Esophagus muscularis mucosa (tissue), 4 donors: ENCODE results near the gene BRSK1. TPM values are rescaled to one million over a fixed set of nuclear protein-coding genes. Genes with fewer than 3 reads are reported as not detected.

Experiments used
- DNase-seq: peaks from one replicate; pipeline ENCODE4 v3.0.0-alpha.2; 2017; ENCODE audit errors: extremely low spot score
- H3K27ac ChIP-seq, 4 donors: fragments of 200-600 bp; sonication (generic); replicated peaks in 1 of 4; 1 replicate in 3 of 4; 2 replicates in 1 of 4; pipeline ENCODE4 v1.5.1; 2016 to 2019; ENCODE audit warnings: mild to moderate bottlenecking in 1 of 4
- H3K27me3 ChIP-seq, 4 donors: fragments of 200-600 bp; sonication (generic); one replicate each; pipeline versions ENCODE4 v1.5.1 to v1.6.0; 2016 to 2019
- H3K36me3 ChIP-seq, 4 donors: fragments of 200-600 bp; sonication (generic); one replicate each; pipeline ENCODE4 v1.5.1; 2016 to 2019
- H3K4me1 ChIP-seq, 4 donors: fragments of 200-600 bp; sonication (generic); one replicate each; pipeline ENCODE4 v1.5.1; 2016 to 2019
- H3K4me3 ChIP-seq, 4 donors: fragments of 200-600 bp; sonication (generic); 1 replicate in 2 of 4; 2 replicates in 2 of 4; pipeline ENCODE4 v1.5.1; 2016 to 2019; ENCODE audit warnings: mild to moderate bottlenecking in 4 of 4, moderate library complexity in 1 of 4
- H3K9me3 ChIP-seq, 4 donors: fragments of 200-600 bp; sonication (generic); 1 replicate in 3 of 4; 2 replicates in 1 of 4; pipeline ENCODE4 v1.5.1; 2016 to 2019
- CTCF ChIP-seq, 3 experiments: fragments of 200-600 bp in 2 of 3; fragments of 450-650 bp in 1 of 3; sonication (generic) in 2 of 3; IDR thresholded peaks; one replicate each; pipeline ENCODE4 v1.5.1; 2017 to 2019; ENCODE audit warnings: antibody characterized with exemption in 3 of 3, mild to moderate bottlenecking in 2 of 3, moderate library complexity in 1 of 3
- EP300 ChIP-seq: sonication (generic); formaldehyde crosslinking; IDR thresholded peaks from one replicate; pipeline ENCODE4 v1.6.1; 2017; ENCODE audit warnings: antibody characterized with exemption
- POLR2A ChIP-seq: fragments of 450-650 bp; IDR thresholded peaks from one replicate; pipeline ENCODE4 v1.6.1; 2017; ENCODE audit warnings: antibody characterized with exemption, moderate library complexity, mild to moderate bottlenecking, low read depth
- POLR2AphosphoS5 ChIP-seq, 2 donors: sonication (generic); formaldehyde crosslinking; IDR thresholded peaks; one replicate each; pipeline ENCODE4 v1.6.1; 2017; ENCODE audit warnings: antibody characterized with exemption in 2 of 2
- WGBS: methylation state at CpG from one replicate; pipeline ENCODE4 v1.1.5; 2018; 5-methylcytosine and 5-hydroxymethylcytosine counted together
- intact Hi-C: fragments of 100-400 bp; cut with DNase I; formaldehyde crosslinking; loops from one replicate; pipeline ENCODE4 v1.15.1; 2023
- total RNA-seq, 4 donors: library from RNA; depleted of rRNA; stranded (reverse); fragments of >200 nt; gene quantifications; one replicate each; pipeline versions ENCODE4 v1.1.0 to v1.2.1, GENCODE V29; 2016

The BRSK1 gene
- total RNA-seq, result 10 to 100 TPM in 1 of 4 donors, 1 to 10 TPM in 3; 3.3 to 16.9 (median 6.7) TPM

GRCh38 chr19:55283548-55284377 lies at the start of gene BRSK1:
TSS of gene BRSK1 (plus strand) at chr19:55283997. CDS start at chr19:55284443, 446 bp downstream.
- Histone ChIP-seq H3K9me3 (no peaks in the 10 kb centered on the region), H3K27me3 (peaks cover 0 to 7% (median 0%) of the 10 kb centered on the region in 4 donors), H3K36me3 (peaks cover 0 to 18% (median 5%) of the 10 kb centered on the region in 4 donors), H3K4me1 (peaks cover 18 to 54% (median 50%) of the 10 kb centered on the region in 4 donors), H3K27ac (peak within 1 kb of the TSS; percentile 91 to 95 (median 92)), H3K4me3 (peak within 1 kb of the TSS; percentile 73 to 82 (median 76))
- 15% methylated on average over 10 of the region's 44 CpGs for WGBS
- intact Hi-C loops, result no loop called here
- TF ChIP-seq POLR2AphosphoS5 (IDR thresholded peaks at IDR 0.05), result no peak
- no peak for TF ChIP-seq POLR2A
- TF ChIP-seq EP300, result no peak
- DNase-seq, result no peak

GRCh38 chr19:55238030-55238429 lies 45.8 kb upstream of the BRSK1 start:
- no peak for TF ChIP-seq POLR2A
- no peak for TF ChIP-seq POLR2AphosphoS5 (IDR thresholded peaks at IDR 0.05)
- TF ChIP-seq CTCF (IDR thresholded peaks at IDR 0.05), result no peak
- no peak for TF ChIP-seq EP300
- WGBS, result 95% methylated on average over 5 of the region's 8 CpGs
- peaks cover 72 to 100% (median 97%) of the 10 kb centered on the region in 4 donors for H3K36me3 ChIP-seq

GRCh38 chr19:55239004-55239403 lies 44.8 kb upstream of the BRSK1 start:
- no peaks in the 10 kb centered on the region for H3K9me3 ChIP-seq
- H3K4me3 ChIP-seq, result no peak overlapping the region
- WGBS, result 92% methylated on average over 7 of the region's 12 CpGs
- peaks cover 73 to 100% (median 97%) of the 10 kb centered on the region in 4 donors for H3K36me3 ChIP-seq
- intact Hi-C loops, result no loop called here
- no peaks in the 10 kb centered on the region for H3K27me3 ChIP-seq
- no peak for DNase-seq
- H3K4me1 ChIP-seq, result no peaks in the 10 kb centered on the region
- no peak for TF ChIP-seq POLR2A
- no peak for TF ChIP-seq POLR2AphosphoS5 (IDR thresholded peaks at IDR 0.05)
- no peak for TF ChIP-seq EP300
- TF ChIP-seq CTCF (IDR thresholded peaks at IDR 0.05), result no peak
- no peak overlapping the region for H3K27ac ChIP-seq

More at GRCh38 chr19:55238030-55238429, 45.8 kb upstream of the BRSK1 start:
- H3K27me3 ChIP-seq, result no peaks in the 10 kb centered on the region
- intact Hi-C loops, result no loop called here
- H3K9me3 ChIP-seq, result no peaks in the 10 kb centered on the region
- H3K4me1 ChIP-seq, result no peaks in the 10 kb centered on the region
- no peak overlapping the region for H3K27ac ChIP-seq
- no peak overlapping the region for H3K4me3 ChIP-seq
- no peak for DNase-seq

DNA sequence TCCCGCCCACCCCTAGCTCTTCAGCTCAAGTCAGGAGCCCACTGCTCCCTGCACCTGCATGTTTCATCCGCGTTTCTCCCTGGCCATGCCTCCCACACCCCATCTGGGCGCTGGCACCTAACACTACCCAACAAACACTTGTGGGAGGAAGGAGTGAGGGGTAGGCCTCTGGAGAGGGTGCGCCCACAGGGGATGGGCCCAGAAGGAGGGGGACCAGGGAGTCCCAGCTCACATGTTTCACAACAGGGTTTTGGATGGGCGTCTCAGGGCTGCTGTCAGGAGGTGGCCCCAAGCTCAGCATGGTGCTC lies 43.1 kb upstream of the BRSK1 start:
- TF ChIP-seq CTCF (IDR thresholded peaks at IDR 0.05) (no peak), EP300 (no peak), POLR2A (no peak), POLR2AphosphoS5 (IDR thresholded peaks at IDR 0.05) (no peak)
- no peak overlapping the region for H3K4me3 ChIP-seq
- H3K27ac ChIP-seq, result no peak overlapping the region
- no peaks in the 10 kb centered on the region for H3K9me3 ChIP-seq
- WGBS, result 86% methylated on average over 6 of the region's 6 CpGs
- H3K4me1 ChIP-seq, result no peaks in the 10 kb centered on the region
- no peaks in the 10 kb centered on the region for H3K27me3 ChIP-seq
- DNase-seq, result no peak
- intact Hi-C loops, result no loop called here
- peaks cover 85 to 100% (median 100%) of the 10 kb centered on the region in 4 donors for H3K36me3 ChIP-seq

DNA sequence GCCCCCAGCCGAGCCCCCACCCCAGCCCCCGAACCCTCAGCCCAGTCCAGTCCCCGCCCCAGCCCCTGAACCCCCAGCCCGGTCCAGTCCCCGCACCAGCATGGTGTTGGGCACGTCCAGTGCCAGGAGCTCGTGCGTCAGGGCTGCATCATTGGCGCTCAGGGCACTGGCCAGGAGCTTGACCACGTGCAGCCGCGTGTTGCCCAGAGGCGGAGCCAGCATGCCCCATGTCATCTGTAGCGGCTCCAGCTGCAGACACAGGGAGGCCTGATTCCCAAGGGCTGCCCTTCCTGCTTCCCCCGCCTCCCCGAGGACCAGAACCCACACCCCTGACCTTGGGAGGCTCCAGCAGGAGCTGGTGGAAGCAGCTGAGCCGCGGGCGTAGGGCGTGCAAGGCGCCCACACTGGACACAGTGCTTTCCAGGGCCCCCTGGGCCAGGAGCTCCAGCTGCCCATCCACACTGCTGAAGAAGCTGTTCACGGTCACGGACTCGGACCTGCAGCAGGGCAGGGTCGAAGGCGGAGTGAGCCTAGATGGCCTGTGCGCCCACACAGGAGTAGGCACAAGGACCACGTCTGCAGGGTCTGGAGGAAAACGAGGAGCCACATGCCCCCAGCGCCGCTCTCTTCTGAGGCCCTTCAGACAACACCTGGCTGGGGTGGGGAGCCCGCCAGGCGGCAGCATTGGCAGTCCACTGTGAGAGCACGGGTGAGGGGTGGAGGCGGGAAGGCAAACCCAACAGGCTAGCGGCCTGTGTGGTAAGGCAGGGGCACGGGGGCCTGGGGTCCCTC lies 42.5 kb upstream of the BRSK1 start:
- Histone ChIP-seq H3K4me1 (no peaks in the 10 kb centered on the region), H3K36me3 (peaks cover 80 to 100% (median 100%) of the 10 kb centered on the region in 4 donors), H3K27ac (no peak overlapping the region), H3K4me3 (no peak overlapping the region), H3K27me3 (no peaks in the 10 kb centered on the region), H3K9me3 (no peaks in the 10 kb centered on the region)
- no peak for DNase-seq
- intact Hi-C loops, result no loop called here
- WGBS, result 93% methylated on average over 6 of the region's 37 CpGs
- TF ChIP-seq POLR2AphosphoS5 (IDR thresholded peaks at IDR 0.05) (no peak), CTCF (IDR thresholded peaks at IDR 0.05) (no peak), POLR2A (no peak), EP300 (no peak)
